BLaER1 treated with 17β-estradiol and CSF1 and Interleukin-3, amounts not matched to agents 10 nM and 100 nM (cell line): ENCODE results near the gene PRCD.

Experiments used
- H3K27ac ChIP-seq, 11 experiments: shearing (Covaris generic); formaldehyde crosslinking; 2 replicates each; pipeline ENCODE4 v1.8.1; 2022
- H3K27me3 ChIP-seq, 11 experiments: shearing (Covaris generic); formaldehyde crosslinking; 2 replicates each; pipeline ENCODE4 v1.8.1; 2022
- H3K36me3 ChIP-seq, 11 experiments: shearing (Covaris generic); formaldehyde crosslinking; 2 replicates each; pipeline ENCODE4 v1.8.1; 2022
- H3K4me1 ChIP-seq, 10 experiments: shearing (Covaris generic); formaldehyde crosslinking; 2 replicates each; pipeline ENCODE4 v1.8.1; 2022
- H3K4me2 ChIP-seq, 11 experiments: shearing (Covaris generic); formaldehyde crosslinking; 2 replicates each; pipeline ENCODE4 v1.8.1; 2022
- H3K4me3 ChIP-seq, 10 experiments: shearing (Covaris generic); formaldehyde crosslinking; 2 replicates each; pipeline ENCODE4 v1.8.1; 2022
- H3K9ac ChIP-seq, 11 experiments: shearing (Covaris generic); formaldehyde crosslinking; 2 replicates each; pipeline ENCODE4 v1.8.1; 2022
- H3K9me3 ChIP-seq, 11 experiments: shearing (Covaris generic); formaldehyde crosslinking; replicated peaks in 1 of 11; 2 replicates each; pipeline ENCODE4 v1.8.1; 2022
- H4K20me1 ChIP-seq, 11 experiments: shearing (Covaris generic); formaldehyde crosslinking; 2 replicates each; pipeline ENCODE4 v1.8.1; 2022
- Cebpa-rat ChIP-seq, 11 experiments: shearing (Covaris generic); IDR thresholded peaks; 2 replicates each; pipeline ENCODE4 v1.8.1; 2022

PRCD gene

GRCh38 chr17:76539631-76540271 is at the start of gene PRCD:
Gene PRCD, plus strand, starts transcription at chr17:76540044. Its CDS starts 98 bp downstream, at chr17:76540142.
- no peak for TF ChIP-seq Cebpa-rat (IDR thresholded peaks at IDR 0.05)

GRCh38 chr17:76490112-76490710 is 49.6 kb upstream of the PRCD start:
- Histone ChIP-seq H3K4me3 (peak overlapping the region in 6 of 10 experiments; percentile 8 to 64 (median 24); a peak in 5 of 20 replicates), H3K27me3 (no peaks in the 10 kb centered on the region), H3K4me1 (peaks cover 74 to 97% (median 83%) of the 10 kb centered on the region in 10 experiments), H3K9ac (peak overlapping the region; percentile 80 to 93 (median 87)), H3K36me3 (peaks cover 0 to 34% (median 18%) of the 10 kb centered on the region in 11 experiments; a peak in 19 of 22 replicates), H3K9me3 (no peaks in the 10 kb centered on the region), H4K20me1 (peaks cover 0 to 6% (median 0%) of the 10 kb centered on the region in 11 experiments; a peak in 7 of 22 replicates), H3K4me2 (peak overlapping the region; percentile 96 to 100 (median 98)), H3K27ac (peak overlapping the region; percentile 86 to 98 (median 94))
- TF ChIP-seq Cebpa-rat (IDR thresholded peaks at IDR 0.05) = no peak

More at GRCh38 chr17:76539631-76540271, at the start of gene PRCD:
- Histone ChIP-seq H3K27ac (peak within 1 kb of the TSS in 4 of 11 experiments; percentile 22 to 42 (median 24); a peak in 3 of 22 replicates), H3K4me3 (peak within 1 kb of the TSS in 9 of 10 experiments; percentile 30 to 63 (median 45); a peak in 13 of 20 replicates), H3K36me3 (no peaks in the 10 kb centered on the region), H3K4me2 (peak within 1 kb of the TSS; percentile 94 to 100 (median 98)), H3K9me3 (no peaks in the 10 kb centered on the region), H4K20me1 (peaks cover 0 to 13% (median 0%) of the 10 kb centered on the region in 11 experiments; a peak in 2 of 22 replicates), H3K9ac (peak within 1 kb of the TSS in 9 of 11 experiments; percentile 27 to 80 (median 58); a peak in 16 of 22 replicates), H3K27me3 (peaks cover 68 to 82% (median 70%) of the 10 kb centered on the region in 11 experiments), H3K4me1 (peaks cover 64 to 98% (median 96%) of the 10 kb centered on the region in 10 experiments)

- Histone ChIP-seq H3K9me3 (no peaks in the 10 kb centered on the region), H3K36me3 (peaks cover 0 to 39% (median 22%) of the 10 kb centered on the region in 11 experiments; a peak in 19 of 22 replicates), H4K20me1 (peaks cover 0 to 19% (median 12%) of the 10 kb centered on the region in 11 experiments; a peak in 11 of 22 replicates), H3K4me3 (peak overlapping the region; percentile 39 to 64 (median 54); a peak in 19 of 20 replicates), H3K27ac (peak overlapping the region; percentile 86 to 98 (median 94)), H3K27me3 (no peaks in the 10 kb centered on the region), H3K4me2 (peak overlapping the region; percentile 96 to 100 (median 98)), H3K9ac (peak overlapping the region; percentile 80 to 93 (median 87)), H3K4me1 (peaks cover 76 to 97% (median 83%) of the 10 kb centered on the region in 10 experiments)
- peak in 1 of 11 experiments; percentile 51; a peak in 2 of 22 replicates for TF ChIP-seq Cebpa-rat (IDR thresholded peaks at IDR 0.05)
These were observed 48.3 kb upstream of the PRCD start for GRCh38 chr17:76491271-76492122.

- H3K9me3 ChIP-seq = no peaks in the 10 kb centered on the region
- peak overlapping the region; percentile 80 to 93 (median 87) for H3K9ac ChIP-seq
- peak overlapping the region; percentile 86 to 98 (median 94) for H3K27ac ChIP-seq
- H3K4me3 ChIP-seq = peak overlapping the region; percentile 39 to 64 (median 54)
- peaks cover 85 to 97% (median 89%) of the 10 kb centered on the region in 10 experiments for H3K4me1 ChIP-seq
- peak overlapping the region; percentile 96 to 100 (median 98) for H3K4me2 ChIP-seq
- TF ChIP-seq Cebpa-rat (IDR thresholded peaks at IDR 0.05) = no peak
- no peaks in the 10 kb centered on the region for H3K27me3 ChIP-seq
- H3K36me3 ChIP-seq = peaks cover 0 to 36% (median 15%) of the 10 kb centered on the region in 11 experiments; a peak in 19 of 22 replicates
- peaks cover 0 to 28% (median 20%) of the 10 kb centered on the region in 11 experiments; a peak in 16 of 22 replicates for H4K20me1 ChIP-seq
These were observed 47.5 kb upstream of the PRCD start for GRCh38 chr17:76492123-76492988.

- H3K9ac ChIP-seq = peak overlapping the region; percentile 80 to 93 (median 87)
- H3K36me3 ChIP-seq = peaks cover 0 to 36% (median 15%) of the 10 kb centered on the region in 11 experiments; a peak in 14 of 22 replicates
- H4K20me1 ChIP-seq = peaks cover 0 to 35% (median 27%) of the 10 kb centered on the region in 11 experiments; a peak in 17 of 22 replicates
- peak overlapping the region; percentile 39 to 64 (median 54) for H3K4me3 ChIP-seq
- H3K27me3 ChIP-seq = no peaks in the 10 kb centered on the region
- peaks cover 92 to 98% (median 95%) of the 10 kb centered on the region in 10 experiments for H3K4me1 ChIP-seq
- H3K27ac ChIP-seq = peak overlapping the region; percentile 88 to 98 (median 94)
- TF ChIP-seq Cebpa-rat (IDR thresholded peaks at IDR 0.05) = peak; percentile 33 to 84 (median 74); a peak in 17 of 22 replicates
- peak overlapping the region; percentile 96 to 100 (median 98) for H3K4me2 ChIP-seq
- no peaks in the 10 kb centered on the region for H3K9me3 ChIP-seq
These were observed 46.8 kb upstream of the PRCD start for GRCh38 chr17:76492989-76493501.

DNA sequence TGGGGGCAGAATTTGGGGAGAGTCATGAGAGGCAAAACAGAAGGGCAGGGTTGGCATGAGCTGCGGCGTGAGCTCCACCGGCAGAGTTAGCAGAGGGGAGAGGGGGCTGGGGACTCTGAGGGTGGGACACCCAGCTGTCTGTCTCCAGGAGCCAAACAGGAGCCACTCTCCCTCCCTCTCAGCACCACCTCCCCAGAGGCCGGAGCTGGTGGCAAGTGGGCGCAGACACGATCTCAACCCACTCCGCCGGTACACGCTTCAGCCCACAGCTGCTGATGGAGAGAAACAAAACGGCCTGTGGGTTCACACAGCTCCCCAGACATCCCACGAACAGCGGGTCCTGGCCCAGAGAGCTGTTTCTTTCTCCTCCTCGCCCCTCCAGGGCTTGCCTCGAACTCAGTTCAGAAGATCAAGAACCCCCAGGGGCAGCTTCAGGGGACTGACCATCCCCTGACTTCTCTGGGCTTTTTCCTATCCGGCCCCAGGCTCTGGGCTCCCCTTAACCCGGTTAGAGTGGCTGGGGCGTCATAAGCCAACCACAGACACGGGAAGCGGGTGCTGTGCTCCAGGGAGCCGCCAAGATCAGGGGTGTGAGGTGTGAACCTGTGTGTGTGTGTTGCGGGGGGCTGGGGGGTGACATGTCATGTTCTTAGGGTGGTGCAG is 46.2 kb upstream of the PRCD start:
- H3K36me3 ChIP-seq = peaks cover 0 to 37% (median 17%) of the 10 kb centered on the region in 11 experiments; a peak in 12 of 22 replicates
- peak overlapping the region; percentile 88 to 98 (median 94) for H3K27ac ChIP-seq
- peak overlapping the region; percentile 21 to 64 (median 54); a peak in 19 of 20 replicates for H3K4me3 ChIP-seq

More for the DNA sequence above, 46.2 kb upstream of the PRCD start:
- no peak for TF ChIP-seq Cebpa-rat (IDR thresholded peaks at IDR 0.05)
- Histone ChIP-seq H3K9me3 (no peaks in the 10 kb centered on the region), H4K20me1 (peaks cover 0 to 40% (median 33%) of the 10 kb centered on the region in 11 experiments; a peak in 18 of 22 replicates), H3K27me3 (no peaks in the 10 kb centered on the region), H3K9ac (peak overlapping the region; percentile 80 to 93 (median 87)), H3K4me2 (peak overlapping the region; percentile 94 to 100 (median 98)), H3K4me1 (peaks cover 95 to 99% (median 98%) of the 10 kb centered on the region in 10 experiments)
